PFSK-1 (cell line): ENCODE measurements around the gene PRPH.

Source experiments
- FOXP2 ChIP-seq: optimal IDR thresholded peaks from 2 replicates; pipeline ENCODE3; 2011; ENCODE audit warnings: borderline replicate concordance, control low read depth, inconsistent platforms; ENCODE audit not compliant: insufficient read depth; ENCODE audit errors: extremely low read length, extremely low read depth
- POLR2AphosphoS5 ChIP-seq: IDR thresholded peaks from 2 replicates; pipeline ENCODE4 v1.6.1; 2012; ENCODE audit warnings: low read depth, mild to moderate bottlenecking, control low read depth, low read length, moderate library complexity
- SIN3A ChIP-seq: IDR thresholded peaks from 2 replicates; pipeline ENCODE4 v1.6.1; 2012; ENCODE audit warnings: mild to moderate bottlenecking, low read length, moderate library complexity, borderline replicate concordance; ENCODE audit not compliant: insufficient read depth
- TAF1 ChIP-seq: IDR thresholded peaks from 2 replicates; pipeline ENCODE4 v1.6.1; 2012; ENCODE audit warnings: low read length, control low read depth, borderline replicate concordance; ENCODE audit not compliant: insufficient read depth
- TF ChIP-seq, protein P1 (sequence below), 2 experiments: IDR thresholded peaks; 2 replicates each; pipeline versions ENCODE4 v1.6.1 to v1.8.0; 2011 to 2012; ENCODE audit warnings: low read depth in 2 of 2, low read length in 2 of 2, control low read depth in 1 of 2, inconsistent platforms in 1 of 2, mild to moderate bottlenecking in 1 of 2, moderate library complexity in 1 of 2; ENCODE audit not compliant: insufficient read depth in 1 of 2

The PRPH gene

DNA sequence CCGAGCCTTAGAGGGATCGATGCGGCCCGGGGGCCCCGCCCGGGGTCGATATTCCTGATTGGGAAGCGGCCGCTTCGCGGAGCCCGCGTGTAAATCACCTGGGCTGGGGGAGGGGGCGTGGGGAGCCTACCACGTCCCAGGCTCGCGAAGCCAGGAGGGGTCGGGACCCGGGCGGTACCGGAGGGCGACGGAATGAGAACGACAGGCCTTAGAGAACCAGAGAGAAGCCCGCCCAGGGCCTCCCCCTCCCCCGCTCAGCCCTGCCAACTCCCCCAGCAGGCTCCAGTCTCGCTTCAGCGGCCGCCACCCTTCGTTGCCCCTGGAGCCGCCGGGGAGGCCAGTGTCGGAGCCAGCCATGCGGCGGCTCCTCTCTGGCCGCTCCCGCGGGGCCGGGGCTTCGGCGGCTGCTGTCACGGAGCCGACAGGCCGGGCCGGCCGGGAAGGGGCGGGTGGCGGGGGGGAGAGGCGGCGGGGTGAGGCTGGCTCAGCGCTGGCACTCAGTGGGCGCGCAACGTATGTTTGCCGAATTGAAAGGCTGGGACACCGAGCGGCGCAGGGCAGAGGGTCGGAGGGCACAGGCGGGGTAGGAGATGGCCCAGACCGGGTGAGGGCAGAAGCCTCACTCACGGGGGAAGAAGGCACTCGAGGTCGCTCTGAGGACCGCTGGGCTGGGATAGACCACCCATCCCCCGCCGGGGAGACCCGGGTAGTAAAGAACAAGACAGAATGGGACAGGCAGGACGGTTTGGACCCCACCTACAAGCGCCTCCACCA is 50.3 kb downstream of the PRPH start:
- no peak for TF ChIP-seq FOXP2
- TF ChIP-seq TAF1 = no peak
- TF ChIP-seq SIN3A = no peak
- TF ChIP-seq, protein P1, sequence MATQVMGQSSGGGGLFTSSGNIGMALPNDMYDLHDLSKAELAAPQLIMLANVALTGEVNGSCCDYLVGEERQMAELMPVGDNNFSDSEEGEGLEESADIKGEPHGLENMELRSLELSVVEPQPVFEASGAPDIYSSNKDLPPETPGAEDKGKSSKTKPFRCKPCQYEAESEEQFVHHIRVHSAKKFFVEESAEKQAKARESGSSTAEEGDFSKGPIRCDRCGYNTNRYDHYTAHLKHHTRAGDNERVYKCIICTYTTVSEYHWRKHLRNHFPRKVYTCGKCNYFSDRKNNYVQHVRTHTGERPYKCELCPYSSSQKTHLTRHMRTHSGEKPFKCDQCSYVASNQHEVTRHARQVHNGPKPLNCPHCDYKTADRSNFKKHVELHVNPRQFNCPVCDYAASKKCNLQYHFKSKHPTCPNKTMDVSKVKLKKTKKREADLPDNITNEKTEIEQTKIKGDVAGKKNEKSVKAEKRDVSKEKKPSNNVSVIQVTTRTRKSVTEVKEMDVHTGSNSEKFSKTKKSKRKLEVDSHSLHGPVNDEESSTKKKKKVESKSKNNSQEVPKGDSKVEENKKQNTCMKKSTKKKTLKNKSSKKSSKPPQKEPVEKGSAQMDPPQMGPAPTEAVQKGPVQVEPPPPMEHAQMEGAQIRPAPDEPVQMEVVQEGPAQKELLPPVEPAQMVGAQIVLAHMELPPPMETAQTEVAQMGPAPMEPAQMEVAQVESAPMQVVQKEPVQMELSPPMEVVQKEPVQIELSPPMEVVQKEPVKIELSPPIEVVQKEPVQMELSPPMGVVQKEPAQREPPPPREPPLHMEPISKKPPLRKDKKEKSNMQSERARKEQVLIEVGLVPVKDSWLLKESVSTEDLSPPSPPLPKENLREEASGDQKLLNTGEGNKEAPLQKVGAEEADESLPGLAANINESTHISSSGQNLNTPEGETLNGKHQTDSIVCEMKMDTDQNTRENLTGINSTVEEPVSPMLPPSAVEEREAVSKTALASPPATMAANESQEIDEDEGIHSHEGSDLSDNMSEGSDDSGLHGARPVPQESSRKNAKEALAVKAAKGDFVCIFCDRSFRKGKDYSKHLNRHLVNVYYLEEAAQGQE (IDR thresholded peaks at IDR 0.05; ENCODE audit: insufficient read depth in 1 of 2, low read depth in 2 of 2, low read length in 2 of 2) = no peak
- TF ChIP-seq POLR2AphosphoS5 = no peak

- no peak for TF ChIP-seq TAF1
Observed at GRCh38 chr12:49345825-49346658, 51.1 kb downstream of the PRPH start.

DNA sequence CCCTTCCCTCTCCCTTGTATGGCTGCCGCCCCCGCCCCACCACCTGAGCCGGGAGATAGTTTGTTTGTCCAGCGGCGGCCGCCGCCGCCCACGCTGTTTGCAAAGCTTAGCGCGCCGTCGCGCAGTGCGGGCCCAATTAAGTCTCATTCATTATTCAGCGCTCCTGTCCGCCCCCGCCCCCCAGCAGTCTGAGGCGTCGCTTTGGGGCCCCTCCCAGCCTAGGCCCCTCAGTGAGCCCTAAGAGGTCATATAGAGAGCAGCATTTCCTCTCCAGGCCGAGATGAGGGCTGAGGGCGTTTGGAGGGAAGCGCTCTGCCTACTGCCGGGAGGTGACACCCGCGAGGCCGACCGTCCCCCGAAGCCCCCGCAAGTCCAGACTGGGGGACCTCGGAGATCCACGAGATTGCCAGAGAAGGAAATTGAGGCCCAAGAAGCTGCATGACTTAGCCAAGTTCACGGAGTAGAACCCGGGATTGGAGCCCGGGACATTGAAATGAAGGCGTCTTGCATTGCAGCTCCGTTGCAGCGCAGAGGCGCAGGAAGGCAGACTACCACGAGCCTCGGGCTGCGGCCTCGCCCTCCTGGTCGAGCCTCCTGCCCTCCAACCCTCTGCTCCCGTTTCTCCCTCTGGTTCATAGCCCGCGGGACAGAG is 51.8 kb downstream of the PRPH start, which contains the start of gene DNAJC22:
Gene DNAJC22 (plus strand): TSS at position 230 of the 652 bp plus-strand sequence. CDS start 1,985 bp downstream, outside the sequence.
- TF ChIP-seq FOXP2 (no peak), SIN3A (no peak), TAF1 (no peak), POLR2AphosphoS5 (no peak)
- TF ChIP-seq, protein P1 (IDR thresholded peaks at IDR 0.05; ENCODE audit: insufficient read depth in 1 of 2, low read depth in 2 of 2, low read length in 2 of 2) = no peak

DNA sequence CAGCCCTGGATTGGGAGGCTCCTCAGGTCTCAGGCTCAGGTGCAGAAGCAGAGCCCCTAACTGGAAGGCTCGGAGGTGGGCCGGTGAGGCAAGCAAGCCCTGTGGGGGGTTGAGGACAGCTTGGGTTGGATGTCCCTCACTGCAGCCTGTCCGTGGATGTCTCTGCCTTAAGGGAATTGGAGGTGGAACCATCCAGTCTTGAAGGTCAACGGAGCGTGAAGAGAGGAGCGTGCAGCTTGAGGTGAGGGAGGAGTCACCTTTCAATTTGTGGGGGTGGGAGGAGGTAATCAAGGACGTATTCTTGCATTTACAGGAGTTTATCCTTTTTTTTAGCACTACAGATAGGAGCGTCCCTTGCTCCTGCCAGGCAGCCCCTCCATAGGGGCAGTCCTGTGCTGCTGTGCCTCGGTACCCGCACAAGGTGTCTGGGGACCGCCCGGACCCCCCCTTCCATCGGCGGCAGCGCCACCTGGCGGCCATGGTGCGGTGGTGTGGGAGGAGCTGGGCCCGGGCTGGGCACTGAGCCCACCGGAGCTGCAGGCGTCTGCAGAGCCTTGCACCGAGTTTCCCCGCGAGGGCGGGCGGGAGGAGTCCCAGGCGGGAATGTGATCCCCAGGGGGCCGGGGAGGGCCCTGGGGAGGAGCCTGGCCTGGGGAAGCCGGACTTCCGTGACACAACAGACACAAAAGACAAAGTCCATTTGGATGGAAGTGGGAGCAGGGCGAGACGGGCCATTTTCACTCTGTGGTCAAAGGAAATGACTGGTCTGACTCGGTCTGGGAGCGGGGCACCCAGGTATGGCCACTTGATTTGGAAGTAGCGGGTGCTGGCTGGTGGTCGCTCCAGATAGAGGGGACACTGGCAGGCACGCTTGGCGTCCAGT is 52.6 kb downstream of the PRPH start:
- TF ChIP-seq POLR2AphosphoS5 (no peak), SIN3A (no peak), TAF1 (no peak), FOXP2 (no peak)
- TF ChIP-seq, protein P1 (IDR thresholded peaks at IDR 0.05; ENCODE audit: insufficient read depth in 1 of 2, low read depth in 2 of 2, low read length in 2 of 2) = no peak
